HEK293 (cell line): Measurements from ENCODE around the gene PNPLA2.

Experiments used
- CTCF ChIA-PET: fragments of 350-600 bp; formaldehyde crosslinking; extraction: SDS; loops from one replicate; lab custom pipeline; 2021; ENCODE audit warnings: antibody characterized with exemption; lab: Yijun Ruan, JAX
- POLR2A ChIA-PET: fragments of 300-600 bp; formaldehyde crosslinking; extraction: SDS; loops from one replicate; lab custom pipeline; 2020; ENCODE audit warnings: antibody characterized with exemption, inconsistent platforms; lab: Yijun Ruan, JAX
- H3K27ac ChIP-seq: fragments of 200-500 bp; sonication (Bioruptor generic); 2 replicates; pipeline ENCODE4 v1.5.1; 2014; ENCODE audit warnings: low read depth, low read length, control low read depth, inconsistent platforms; ENCODE audit errors: extremely low read depth
- H3K36me3 ChIP-seq, 2 experiments: fragments of 200-500 bp in 1 of 2; sonication (Bioruptor generic) in 1 of 2; 1 replicate in 1 of 2; 2 replicates in 1 of 2; pipeline ENCODE4 v1.5.1; 2014 to 2017; ENCODE audit warnings: inconsistent platforms in 2 of 2, low read length in 2 of 2; ENCODE audit not compliant: control insufficient read depth in 2 of 2, insufficient read depth in 1 of 2
- H3K4me1 ChIP-seq: fragments of 200-500 bp; sonication (Bioruptor generic); 2 replicates; pipeline ENCODE4 v1.5.1; 2014; ENCODE audit warnings: mild to moderate bottlenecking, low read length, inconsistent platforms; ENCODE audit not compliant: control insufficient read depth, insufficient read depth
- H3K4me3 ChIP-seq: 2 replicates; pipeline ENCODE4 v1.5.1; 2011; ENCODE audit warnings: low read depth, mild to moderate bottlenecking, control low read depth, low read length, moderate library complexity
- H3K9me3 ChIP-seq: fragments of 200-500 bp; sonication (Bioruptor generic); 2 replicates; pipeline ENCODE4 v1.5.1; 2014; ENCODE audit warnings: low read depth, low read length, inconsistent platforms; ENCODE audit not compliant: control insufficient read depth, insufficient read depth
- EGR2 ChIP-seq: fragments of 450-650 bp; formaldehyde crosslinking; IDR thresholded peaks from 2 replicates; pipeline ENCODE4 v1.5.1; 2016; ENCODE audit warnings: low read depth, missing biosample characterization, missing genetic modification characterization
- GLI2 ChIP-seq: fragments of 450-650 bp; formaldehyde crosslinking; IDR thresholded peaks from 2 replicates; pipeline ENCODE4; 2017; ENCODE audit warnings: missing biosample characterization, missing genetic modification characterization, low read depth, borderline replicate concordance
- GLIS1 ChIP-seq: fragments of 450-650 bp; formaldehyde crosslinking; IDR thresholded peaks from 2 replicates; pipeline ENCODE4 v1.5.1; 2016; ENCODE audit warnings: missing biosample characterization, missing genetic modification characterization
- GLIS2 ChIP-seq: fragments of 450-650 bp; formaldehyde crosslinking; IDR thresholded peaks from 2 replicates; pipeline ENCODE4 v1.5.1; 2016; ENCODE audit warnings: missing biosample characterization, missing genetic modification characterization
- IKZF3 ChIP-seq: fragments of 450-650 bp; IDR thresholded peaks from 2 replicates; pipeline ENCODE4 v1.5.0; 2018; ENCODE audit warnings: missing biosample characterization, mild to moderate bottlenecking, missing genetic modification characterization, moderate library complexity
- MZF1 ChIP-seq: fragments of 450-650 bp; formaldehyde crosslinking; IDR thresholded peaks from 2 replicates; pipeline ENCODE4 v1.5.1; 2017; ENCODE audit warnings: missing biosample characterization, missing genetic modification characterization, borderline replicate concordance
- SCRT2 ChIP-seq: fragments of 450-650 bp; formaldehyde crosslinking; IDR thresholded peaks from 2 replicates; pipeline ENCODE4 v1.5.1; 2016; ENCODE audit warnings: missing biosample characterization, missing genetic modification characterization
- SETDB1 ChIP-seq: IDR thresholded peaks from one replicate; pipeline ENCODE4 v1.6.1; 2017; ENCODE audit warnings: mild to moderate bottlenecking, low read length, moderate library complexity, mixed read lengths; ENCODE audit not compliant: insufficient read length
- ZBTB10 ChIP-seq: fragments of 450-650 bp; formaldehyde crosslinking; IDR thresholded peaks from 2 replicates; pipeline ENCODE4 v1.5.1; 2016; ENCODE audit warnings: missing biosample characterization, missing genetic modification characterization
- ZBTB7A ChIP-seq: fragments of 450-650 bp; formaldehyde crosslinking; IDR thresholded peaks from 2 replicates; pipeline ENCODE4 v1.5.1; 2016; ENCODE audit warnings: low read depth, missing biosample characterization, missing genetic modification characterization
- ZBTB8A ChIP-seq: fragments of 450-650 bp; formaldehyde crosslinking; IDR thresholded peaks from 2 replicates; pipeline ENCODE4 v1.5.1; 2016; ENCODE audit warnings: missing biosample characterization, missing genetic modification characterization
- ZFHX2 ChIP-seq: fragments of 450-650 bp; formaldehyde crosslinking; conservative IDR thresholded peaks from 2 replicates; pipeline ENCODE4 v1.5.1; 2016; ENCODE audit warnings: missing biosample characterization, missing genetic modification characterization
- ZNF157 ChIP-seq: fragments of 450-650 bp; formaldehyde crosslinking; IDR thresholded peaks from 2 replicates; pipeline ENCODE4 v1.5.1; 2016; ENCODE audit warnings: missing biosample characterization, missing genetic modification characterization
- ZNF2 ChIP-seq: fragments of 450-650 bp; formaldehyde crosslinking; IDR thresholded peaks from 2 replicates; pipeline ENCODE4 v1.5.1; 2016; ENCODE audit warnings: missing biosample characterization, missing genetic modification characterization
- ZNF274 ChIP-seq, 2 experiments: fragments of 200-500 bp in 1 of 2; fragments of 450-650 bp in 1 of 2; sonication (Bioruptor generic) in 1 of 2; formaldehyde crosslinking in 1 of 2; IDR thresholded peaks; 2 replicates each; pipeline versions ENCODE4 v1.5.1 to v1.6.1; 2014 to 2016; ENCODE audit warnings: borderline replicate concordance in 1 of 2, inconsistent platforms in 1 of 2, low read length in 1 of 2, missing biosample characterization in 1 of 2, missing genetic modification characterization in 1 of 2
- ZNF354C ChIP-seq: fragments of 450-650 bp; formaldehyde crosslinking; IDR thresholded peaks from 2 replicates; pipeline ENCODE4 v1.5.1; 2016; ENCODE audit warnings: missing biosample characterization, missing genetic modification characterization, low read depth, borderline replicate concordance
- ZNF600 ChIP-seq: fragments of 450-650 bp; formaldehyde crosslinking; IDR thresholded peaks from 2 replicates; pipeline ENCODE4 v1.5.1; 2016; ENCODE audit warnings: missing biosample characterization, missing genetic modification characterization
- ZNF626 ChIP-seq: fragments of 450-650 bp; sonication (Bioruptor Pico); formaldehyde crosslinking; IDR thresholded peaks from 2 replicates; pipeline ENCODE4 v1.5.1; 2018; ENCODE audit warnings: missing biosample characterization, missing genetic modification characterization, inconsistent platforms
- TF ChIP-seq, protein P1 (sequence below): fragments of 450-650 bp; formaldehyde crosslinking; IDR thresholded peaks from 2 replicates; pipeline ENCODE4 v1.5.1; 2017; ENCODE audit warnings: missing biosample characterization, mild to moderate bottlenecking, missing genetic modification characterization, moderate library complexity
- TF ChIP-seq, protein P2 (sequence below): fragments of 450-650 bp; formaldehyde crosslinking; IDR thresholded peaks from 2 replicates; pipeline ENCODE4 v1.5.1; 2016; ENCODE audit warnings: missing biosample characterization, missing genetic modification characterization, low read depth
- TF ChIP-seq, protein P3 (sequence below): fragments of 450-650 bp; formaldehyde crosslinking; IDR thresholded peaks from 2 replicates; pipeline ENCODE4 v1.5.1; 2016; ENCODE audit warnings: missing biosample characterization, missing genetic modification characterization

PNPLA2 gene

DNA sequence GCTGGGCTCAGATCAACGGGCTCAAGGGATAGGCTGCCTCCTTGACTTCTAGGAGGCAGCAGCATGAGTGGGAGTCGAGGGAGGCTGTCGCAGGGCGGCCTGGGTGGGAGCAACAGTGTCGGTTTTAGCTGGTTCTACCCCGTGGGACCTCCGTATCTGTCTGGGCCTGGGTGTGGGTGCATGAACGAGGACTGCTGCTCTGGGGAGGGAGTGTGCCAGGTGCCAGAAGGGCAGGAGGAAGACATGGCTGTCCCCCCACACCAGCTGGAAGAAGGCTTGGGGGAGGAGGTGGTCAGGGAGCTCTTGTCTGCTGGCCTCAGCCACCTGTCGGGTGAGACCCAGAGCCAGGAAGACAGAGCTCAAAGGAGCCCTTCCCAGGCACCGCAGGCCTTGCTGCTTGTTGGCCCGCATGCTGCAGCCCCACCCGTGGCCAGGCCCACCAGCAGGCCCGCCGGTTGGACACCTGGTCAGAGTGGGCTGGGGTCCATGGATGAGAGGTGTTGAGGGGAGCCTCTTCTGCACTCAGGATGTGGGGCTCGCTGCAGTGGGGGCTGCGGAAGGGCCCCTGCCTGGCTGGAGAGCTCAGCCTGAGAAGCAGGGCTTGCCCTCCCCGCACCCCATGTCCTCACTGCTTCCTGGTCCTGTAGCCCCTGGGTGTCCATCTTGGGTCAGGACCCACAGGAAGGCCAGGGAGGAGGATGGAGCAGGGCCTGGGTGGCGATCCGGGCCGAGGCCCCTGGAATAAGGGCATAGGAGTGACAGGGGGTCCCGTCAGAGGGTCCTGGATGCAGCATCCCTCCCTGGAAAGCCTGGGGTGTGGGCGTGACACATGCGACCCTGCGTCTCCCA, 32.3 kb upstream of the PNPLA2 start:
- no peak overlapping the region for H3K27ac ChIP-seq
- H3K9me3 ChIP-seq: no peaks in the 10 kb centered on the region
- ChIA-PET CTCF (interaction anchor here (0.7 kb wide), 1 partner anchor 18 kb away, joined by 3 read pairs; no protein-coding TSS in a partner anchor), POLR2A (interaction anchor here (1.4 to 1.5 kb wide), 2 partner anchors 9 to 33 kb away, joined by 6 read pairs; partner anchors contain the start of genes GATD1 and PNPLA2)
- peaks cover 0 to 32% of the 10 kb centered on the region in 2 experiments; a peak in 2 of 3 replicates for H3K36me3 ChIP-seq
- no peaks in the 10 kb centered on the region for H3K4me1 ChIP-seq
- H3K4me3 ChIP-seq: no peak overlapping the region
- TF ChIP-seq IKZF3 (tag by site-specific recombination) (no peak), ZNF600 (tag by site-specific recombination) (0 out of 2 replicates have a peak, but pooled peaks have one; percentile 15), MZF1 (tag by site-specific recombination) (no peak), SCRT2 (tag by site-specific recombination) (peak; percentile 64; the same call in 1 of the 2 replicates), GLI2 (no peak), GLIS1 (no peak), GLIS2 (0 out of 2 replicates have a peak, but pooled peaks have one; percentile 21), ZNF274 (IDR thresholded peaks at IDR 0.05; ENCODE audit: low read length) (no peak), ZNF274 (tag by site-specific recombination; IDR thresholded peaks at IDR 0.05; ENCODE audit: borderline replicate concordance) (no peak), SETDB1 (no peak), EGR2 (tag by site-specific recombination) (peak; percentile 79), ZBTB7A (tag by site-specific recombination) (no peak), ZNF2 (no peak), ZFHX2 (tag by site-specific recombination) (peak; percentile 81), ZBTB10 (tag by site-specific recombination) (no peak), ZBTB8A (tag by site-specific recombination) (no peak), ZNF157 (tag by site-specific recombination) (no peak), ZNF626 (tag by site-specific recombination) (no peak), ZNF354C (tag by site-specific recombination) (no peak)
- TF ChIP-seq, protein P1, sequence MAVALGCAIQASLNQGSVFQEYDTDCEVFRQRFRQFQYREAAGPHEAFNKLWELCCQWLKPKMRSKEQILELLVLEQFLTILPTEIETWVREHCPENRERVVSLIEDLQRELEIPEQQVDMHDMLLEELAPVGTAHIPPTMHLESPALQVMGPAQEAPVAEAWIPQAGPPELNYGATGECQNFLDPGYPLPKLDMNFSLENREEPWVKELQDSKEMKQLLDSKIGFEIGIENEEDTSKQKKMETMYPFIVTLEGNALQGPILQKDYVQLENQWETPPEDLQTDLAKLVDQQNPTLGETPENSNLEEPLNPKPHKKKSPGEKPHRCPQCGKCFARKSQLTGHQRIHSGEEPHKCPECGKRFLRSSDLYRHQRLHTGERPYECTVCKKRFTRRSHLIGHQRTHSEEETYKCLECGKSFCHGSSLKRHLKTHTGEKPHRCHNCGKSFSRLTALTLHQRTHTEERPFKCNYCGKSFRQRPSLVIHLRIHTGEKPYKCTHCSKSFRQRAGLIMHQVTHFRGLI (tag by site-specific recombination): peak; percentile 67; the same call in 1 of the 2 replicates
- TF ChIP-seq, protein P2, sequence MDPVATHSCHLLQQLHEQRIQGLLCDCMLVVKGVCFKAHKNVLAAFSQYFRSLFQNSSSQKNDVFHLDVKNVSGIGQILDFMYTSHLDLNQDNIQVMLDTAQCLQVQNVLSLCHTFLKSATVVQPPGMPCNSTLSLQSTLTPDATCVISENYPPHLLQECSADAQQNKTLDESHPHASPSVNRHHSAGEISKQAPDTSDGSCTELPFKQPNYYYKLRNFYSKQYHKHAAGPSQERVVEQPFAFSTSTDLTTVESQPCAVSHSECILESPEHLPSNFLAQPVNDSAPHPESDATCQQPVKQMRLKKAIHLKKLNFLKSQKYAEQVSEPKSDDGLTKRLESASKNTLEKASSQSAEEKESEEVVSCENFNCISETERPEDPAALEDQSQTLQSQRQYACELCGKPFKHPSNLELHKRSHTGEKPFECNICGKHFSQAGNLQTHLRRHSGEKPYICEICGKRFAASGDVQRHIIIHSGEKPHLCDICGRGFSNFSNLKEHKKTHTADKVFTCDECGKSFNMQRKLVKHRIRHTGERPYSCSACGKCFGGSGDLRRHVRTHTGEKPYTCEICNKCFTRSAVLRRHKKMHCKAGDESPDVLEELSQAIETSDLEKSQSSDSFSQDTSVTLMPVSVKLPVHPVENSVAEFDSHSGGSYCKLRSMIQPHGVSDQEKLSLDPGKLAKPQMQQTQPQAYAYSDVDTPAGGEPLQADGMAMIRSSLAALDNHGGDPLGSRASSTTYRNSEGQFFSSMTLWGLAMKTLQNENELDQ: no peak
- TF ChIP-seq, protein P3, sequence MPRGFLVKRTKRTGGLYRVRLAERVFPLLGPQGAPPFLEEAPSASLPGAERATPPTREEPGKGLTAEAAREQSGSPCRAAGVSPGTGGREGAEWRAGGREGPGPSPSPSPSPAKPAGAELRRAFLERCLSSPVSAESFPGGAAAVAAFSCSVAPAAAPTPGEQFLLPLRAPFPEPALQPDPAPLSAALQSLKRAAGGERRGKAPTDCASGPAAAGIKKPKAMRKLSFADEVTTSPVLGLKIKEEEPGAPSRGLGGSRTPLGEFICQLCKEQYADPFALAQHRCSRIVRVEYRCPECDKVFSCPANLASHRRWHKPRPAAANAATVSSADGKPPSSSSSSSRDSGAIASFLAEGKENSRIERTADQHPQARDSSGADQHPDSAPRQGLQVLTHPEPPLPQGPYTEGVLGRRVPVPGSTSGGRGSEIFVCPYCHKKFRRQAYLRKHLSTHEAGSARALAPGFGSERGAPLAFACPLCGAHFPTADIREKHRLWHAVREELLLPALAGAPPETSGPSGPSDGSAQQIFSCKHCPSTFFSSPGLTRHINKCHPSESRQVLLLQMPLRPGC (tag by site-specific recombination): no peak
- TF ChIP-seq, all 188 proteins: peak for 6
